IMR-90 (cell line): Measurements from ENCODE around the gene MOCOS. TPM values are rescaled to one million over a fixed set of nuclear protein-coding genes. Genes with fewer than 3 reads are reported as not detected.
A peak's percentile ranks its signal among the peaks of the same experiment; 100 is the strongest.

Experiments used
- ATAC-seq: fragments of 200-7000 bp; cut with Tn5 transposase; 2 replicates; pipeline ENCODE4 v1.9.1; 2020; ENCODE audit warnings: low read depth, mild to moderate bottlenecking, moderate library complexity
- BruUV-seq: library from RNA; stranded (reverse); fragments of 400-500 nt; replicated peaks from 2 replicates; lab custom pipeline; 2021; lab: Mats Ljungman, UMichigan
- CTCF ChIA-PET: fragments of 300-600 bp; formaldehyde crosslinking; extraction: SDS; loops from one replicate; lab custom pipeline; 2021; ENCODE audit warnings: antibody characterized with exemption; lab: Yijun Ruan, JAX
- POLR2A ChIA-PET: fragments of 300-600 bp; sonication (Branson Sonifier 250); formaldehyde crosslinking; loops from one replicate; lab custom pipeline; 2022; ENCODE audit warnings: antibody characterized with exemption; ENCODE audit not compliant: unreplicated experiment; lab: Charles Lee
- DNase-seq: peaks from one replicate; pipeline ENCODE4 v3.0.0; 2013
- H2AFZ ChIP-seq: replicated peaks from 2 replicates; pipeline ENCODE3; 2013; ENCODE audit warnings: low read length, mild to moderate bottlenecking; ENCODE audit not compliant: poor library complexity
- H2AK5ac ChIP-seq: 2 replicates; pipeline ENCODE4 v1.6.1; 2013; ENCODE audit warnings: low read depth, low read length, inconsistent platforms
- H2AK9ac ChIP-seq: replicated peaks from 2 replicates; pipeline ENCODE3; 2013; ENCODE audit warnings: mild to moderate bottlenecking, low read depth, low read length, moderate library complexity; ENCODE audit not compliant: poor library complexity
- H2BK120ac ChIP-seq: 2 replicates; pipeline ENCODE4 v1.6.1; 2013; ENCODE audit warnings: low read depth, low read length, inconsistent platforms
- H2BK15ac ChIP-seq: 3 replicates; pipeline ENCODE4 v1.6.1; 2013; ENCODE audit warnings: low read depth, low read length, inconsistent platforms
- H2BK20ac ChIP-seq: 2 replicates; pipeline ENCODE4 v1.6.1; 2013; ENCODE audit warnings: low read depth, mild to moderate bottlenecking, inconsistent platforms, low read length, moderate library complexity
- H2BK5ac ChIP-seq: 2 replicates; pipeline ENCODE4 v1.6.1; 2013; ENCODE audit warnings: mild to moderate bottlenecking, low read depth, low read length, inconsistent platforms; ENCODE audit not compliant: poor library complexity, severe bottlenecking
- H3K14ac ChIP-seq: replicated peaks from 2 replicates; pipeline ENCODE4 v1.6.1; 2013; ENCODE audit warnings: low read depth, low read length, inconsistent platforms
- H3K18ac ChIP-seq: 2 replicates; pipeline ENCODE4 v1.6.1; 2013; ENCODE audit warnings: low read depth, low read length, control low read depth
- H3K23ac ChIP-seq: 2 replicates; pipeline ENCODE4 v1.6.1; 2013; ENCODE audit warnings: low read depth, low read length, inconsistent platforms
- H3K27ac ChIP-seq: 2 replicates; pipeline ENCODE4 v1.5.1; 2013; ENCODE audit warnings: mild to moderate bottlenecking, control low read depth, low read length; ENCODE audit not compliant: insufficient read depth
- H3K27me3 ChIP-seq: 2 replicates; pipeline ENCODE4 v1.6.1; 2013; ENCODE audit warnings: low read length; ENCODE audit not compliant: control insufficient read depth, insufficient read depth
- H3K36me3 ChIP-seq: 2 replicates; pipeline ENCODE4 v1.6.1; 2013; ENCODE audit warnings: low read length, mixed read lengths; ENCODE audit not compliant: control insufficient read depth, insufficient read depth
- H3K4ac ChIP-seq: 2 replicates; pipeline ENCODE4 v1.6.1; 2013; ENCODE audit warnings: low read depth, low read length, inconsistent platforms
- H3K4me1 ChIP-seq: 2 replicates; pipeline ENCODE4 v1.6.1; 2013; ENCODE audit warnings: low read length, mixed read lengths; ENCODE audit not compliant: control insufficient read depth, insufficient read depth
- H3K4me2 ChIP-seq: 2 replicates; pipeline ENCODE4 v1.6.1; 2013; ENCODE audit warnings: low read depth, mild to moderate bottlenecking, control low read depth, low read length, moderate library complexity
- H3K4me3 ChIP-seq: 2 replicates; pipeline ENCODE4 v1.5.1; 2013; ENCODE audit warnings: low read depth, mild to moderate bottlenecking, control low read depth, low read length, moderate library complexity; ENCODE audit not compliant: insufficient read depth
- H3K56ac ChIP-seq: 2 replicates; pipeline ENCODE4 v1.6.1; 2013; ENCODE audit warnings: low read length, inconsistent platforms; ENCODE audit not compliant: insufficient read depth; ENCODE audit errors: extremely low read depth
- H3K79me1 ChIP-seq, 2 experiments: 2 replicates each; pipeline ENCODE4 v1.6.1; 2013; ENCODE audit warnings: low read length in 2 of 2, inconsistent platforms in 1 of 2, low read depth in 1 of 2
- H3K9ac ChIP-seq: 2 replicates; pipeline ENCODE4 v1.6.1; 2013; ENCODE audit warnings: low read depth, low read length, control low read depth
- H3K9me1 ChIP-seq: 2 replicates; pipeline ENCODE4 v1.6.1; 2013; ENCODE audit warnings: low read length, inconsistent platforms; ENCODE audit not compliant: insufficient read depth
- H3K9me3 ChIP-seq: 2 replicates; pipeline ENCODE4 v1.6.1; 2013; ENCODE audit warnings: low read length; ENCODE audit not compliant: control insufficient read depth, insufficient read depth
- H4K20me1 ChIP-seq: 2 replicates; pipeline ENCODE4 v1.6.1; 2013; ENCODE audit warnings: low read length, inconsistent platforms; ENCODE audit not compliant: insufficient read depth
- H4K5ac ChIP-seq: 2 replicates; pipeline ENCODE4 v1.6.1; 2013; ENCODE audit warnings: mild to moderate bottlenecking, low read depth, low read length, control low read depth
- H4K8ac ChIP-seq, 2 experiments: 2 replicates each; pipeline ENCODE4 v1.6.1; 2013; ENCODE audit warnings: low read depth in 2 of 2, low read length in 2 of 2, control low read depth in 1 of 2, inconsistent platforms in 1 of 2
- H4K91ac ChIP-seq: 2 replicates; pipeline ENCODE4 v1.6.1; 2013; ENCODE audit warnings: low read depth, low read length, inconsistent platforms; ENCODE audit not compliant: insufficient read depth
- BHLHE40 ChIP-seq: fragments of 150-350 bp; IDR thresholded peaks from 2 replicates; pipeline ENCODE4 v1.6.1; 2016; ENCODE audit warnings: mild to moderate bottlenecking, low read depth, low read length
- CEBPB ChIP-seq: IDR thresholded peaks from 2 replicates; pipeline ENCODE4 v1.6.1; 2012; ENCODE audit warnings: low read depth, low read length, improper control_type of control experiment
- CHD1 ChIP-seq: IDR thresholded peaks from 2 replicates; pipeline ENCODE4 v1.6.1; 2012; ENCODE audit warnings: low read depth, low read length, improper control_type of control experiment
- FOS ChIP-seq: fragments of 150-350 bp; IDR thresholded peaks from 2 replicates; pipeline ENCODE4 v1.6.1; 2016; ENCODE audit warnings: low read depth, low read length
- MAZ ChIP-seq: IDR thresholded peaks from 2 replicates; pipeline ENCODE4 v1.6.1; 2012; ENCODE audit warnings: low read depth, mild to moderate bottlenecking, low read length, improper control_type of control experiment, moderate library complexity, borderline replicate concordance
- MXI1 ChIP-seq: IDR thresholded peaks from 2 replicates; pipeline ENCODE4 v1.6.1; 2012; ENCODE audit warnings: low read depth, mild to moderate bottlenecking, low read length, moderate library complexity, borderline replicate concordance
- NFE2L2 ChIP-seq: fragments of 150-350 bp; IDR thresholded peaks from 2 replicates; pipeline ENCODE4 v1.6.1; 2016; ENCODE audit warnings: low read depth, mild to moderate bottlenecking, low read length
- POLR2A ChIP-seq: IDR thresholded peaks from 2 replicates; pipeline ENCODE4 v1.6.1; 2012; ENCODE audit warnings: mild to moderate bottlenecking, low read depth, low read length
- RAD21 ChIP-seq: IDR thresholded peaks from 2 replicates; pipeline ENCODE4 v1.6.1; 2012; ENCODE audit warnings: low read length, improper control_type of control experiment
- RFX5 ChIP-seq: IDR thresholded peaks from 2 replicates; pipeline ENCODE4 v1.8.0; 2012; ENCODE audit warnings: low read depth, mild to moderate bottlenecking, low read length, moderate library complexity
- SMC3 ChIP-seq: fragments of 150-350 bp; IDR thresholded peaks from 2 replicates; pipeline ENCODE4 v1.6.1; 2016; ENCODE audit warnings: low read depth, mild to moderate bottlenecking, antibody characterized with exemption, low read length, moderate library complexity
- WGBS, 2 experiments: methylation state at CpG; one replicate each; pipeline versions ENCODE4 v1.1.5 to v1.1.7; 2013; ENCODE audit warnings: missing lambda C conversion rate in 2 of 2; ENCODE audit not compliant: insufficient read length in 1 of 2; ENCODE audit errors: extremely low coverage in 2 of 2; 5-methylcytosine and 5-hydroxymethylcytosine counted together
- dilution Hi-C: fragments of 300-500 bp; cut with HindIII; formaldehyde crosslinking; loops from one replicate; pipeline ENCODE4 v1.14.3; 2018; ENCODE audit warnings: low sequenced_read_pairs; ENCODE audit not compliant: unreplicated experiment
- in situ Hi-C: fragments of 300-500 bp; cut with MboI; formaldehyde crosslinking; loops from 3 replicates; pipeline ENCODE4 v1.14.3; 2019; ENCODE audit warnings: low sequenced_read_pairs, inconsistent platforms, mixed read lengths
- intact Hi-C: fragments of 100-400 bp; cut with micrococcal nuclease; formaldehyde crosslinking; loops from 2 replicates; pipeline ENCODE4 v1.10.0; 2022
- polyA plus RNA-seq, 3 experiments: library from polyadenylated mRNA; depleted of rRNA; stranded (reverse); fragments of >200 nt; gene quantifications; 2 replicates each; pipeline ENCODE4 v1.2.3, GENCODE V29; 2012; ENCODE audit warnings: low replicate concordance in 1 of 3
- total RNA-seq: library from RNA; depleted of rRNA; stranded (reverse); fragments of >200 nt; gene quantifications from 2 replicates; pipeline ENCODE4 v1.2.3, GENCODE V29; 2012
- TF ChIP-seq, protein P1 (sequence below): fragments of 150-350 bp; IDR thresholded peaks from 2 replicates; pipeline ENCODE4 v1.6.1; 2017; ENCODE audit warnings: mild to moderate bottlenecking, antibody characterized with exemption, low read length, low read depth
- TF ChIP-seq, protein P2 (sequence below): conservative IDR thresholded peaks from 2 replicates; pipeline ENCODE4 v1.5.1; 2012; ENCODE audit warnings: mild to moderate bottlenecking, low read depth, low read length, improper control_type of control experiment
- TF ChIP-seq, protein P3 (sequence below): fragments of 150-350 bp; IDR thresholded peaks from 2 replicates; pipeline ENCODE4 v1.6.1; 2016; ENCODE audit warnings: low read depth, mild to moderate bottlenecking, low read length, moderate library complexity, borderline replicate concordance

MOCOS gene
- total and polyA plus RNA-seq, 2 of the 4 experiments (the other 2 are of a cell fraction) = 1.1 to 2.2 TPM

DNA sequence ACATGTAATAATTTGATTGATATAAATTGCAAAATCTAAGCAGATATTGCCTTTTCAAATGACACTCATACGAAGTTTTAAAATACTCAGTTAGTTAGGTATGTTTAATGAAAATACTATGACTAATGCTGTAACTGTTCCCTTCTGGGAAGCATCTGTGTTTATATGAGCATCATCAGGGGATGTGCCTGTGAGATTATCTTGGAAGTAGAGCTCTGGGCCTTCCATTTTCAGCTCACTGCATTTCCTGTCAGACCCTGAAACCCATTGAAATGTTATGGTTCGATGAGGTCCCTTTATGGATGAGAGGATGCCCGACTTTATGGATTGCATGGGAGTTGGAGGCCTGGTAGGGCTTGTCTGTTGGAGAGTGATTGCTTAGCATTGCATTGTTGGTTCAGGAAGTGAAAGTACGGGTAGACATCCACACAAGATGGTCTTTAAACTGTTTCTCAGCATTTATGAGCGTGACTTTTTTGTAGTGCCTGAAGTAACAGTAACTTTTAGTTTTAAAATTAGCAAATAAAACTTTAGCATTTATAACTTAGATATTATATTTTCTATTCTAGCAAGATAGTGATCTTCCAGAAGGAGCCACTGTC, 28.9 kb upstream of the MOCOS start:
- no peak overlapping the region for H3K4me3 ChIP-seq
- H4K8ac ChIP-seq = peak overlapping the region; percentile 4 to 97
- peak overlapping the region; percentile 96 for H3K4ac ChIP-seq
- H3K79me1 ChIP-seq = peaks cover 15 to 47% of the 10 kb centered on the region in 2 experiments; a peak in 3 of 4 replicates
- peak overlapping the region; percentile 97 for H2BK20ac ChIP-seq
- no peaks in the 10 kb centered on the region for H3K27me3 ChIP-seq
- peak overlapping the region; percentile 80 for H2AFZ ChIP-seq
- peak overlapping the region; percentile 88 for H2AK9ac ChIP-seq
- peak; percentile 94 for DNase-seq
- H3K9me3 ChIP-seq = no peaks in the 10 kb centered on the region
- H2BK15ac ChIP-seq = peak overlapping the region; percentile 99; the same call in 2 of the 3 replicates
- intact Hi-C loops (loop anchor here (1.0 kb wide), 1 partner anchor 29 kb away; the partner anchor contains the start of genes ELP2 and SLC39A6), in situ Hi-C loops (no loop called here), dilution Hi-C loops (no loop called here)
- peak overlapping the region; percentile 23; the same call in 1 of the 2 replicates for H3K9ac ChIP-seq
- ChIA-PET POLR2A (no interaction called here), CTCF (interaction anchor here (0.6 kb wide), 1 partner anchor 63 kb away, joined by 3 read pairs; no protein-coding TSS in a partner anchor)
- peak overlapping the region; percentile 85 for H3K27ac ChIP-seq
- no peaks in the 10 kb centered on the region for H4K20me1 ChIP-seq
- H2AK5ac ChIP-seq = peak overlapping the region; percentile 86
- H4K5ac ChIP-seq = peak overlapping the region; percentile 100
- peak overlapping the region; percentile 99 for H3K18ac ChIP-seq
- peak overlapping the region; percentile 100 for H2BK5ac ChIP-seq
- no TSS peak for BruUV-seq
- peak; percentile 80 for ATAC-seq
- H3K4me2 ChIP-seq = peak overlapping the region; percentile 85
- peaks cover 3% of the 10 kb centered on the region for H3K9me1 ChIP-seq
- H2BK120ac ChIP-seq = peak overlapping the region; percentile 98
- no CpG with 5 or more reads among the region's 5 CpGs for WGBS, 2 experiments
- peak overlapping the region; percentile 79 for H3K56ac ChIP-seq
- H3K4me1 ChIP-seq = peaks cover 18% of the 10 kb centered on the region
- H3K36me3 ChIP-seq = peaks cover 32% of the 10 kb centered on the region
- peak overlapping the region; percentile 95 for H3K23ac ChIP-seq
- peak overlapping the region; percentile 80 for H4K91ac ChIP-seq
- H3K14ac ChIP-seq = peak overlapping the region; percentile 90
- TF ChIP-seq FOS = peak; percentile 90
- TF ChIP-seq POLR2A = no peak
- TF ChIP-seq, protein P1, sequence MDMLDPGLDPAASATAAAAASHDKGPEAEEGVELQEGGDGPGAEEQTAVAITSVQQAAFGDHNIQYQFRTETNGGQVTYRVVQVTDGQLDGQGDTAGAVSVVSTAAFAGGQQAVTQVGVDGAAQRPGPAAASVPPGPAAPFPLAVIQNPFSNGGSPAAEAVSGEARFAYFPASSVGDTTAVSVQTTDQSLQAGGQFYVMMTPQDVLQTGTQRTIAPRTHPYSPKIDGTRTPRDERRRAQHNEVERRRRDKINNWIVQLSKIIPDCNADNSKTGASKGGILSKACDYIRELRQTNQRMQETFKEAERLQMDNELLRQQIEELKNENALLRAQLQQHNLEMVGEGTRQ = no peak
- TF ChIP-seq RAD21 = peak; percentile 17; the same call in 1 of the 2 replicates
- no peak for TF ChIP-seq RFX5
- TF ChIP-seq, protein P2, sequence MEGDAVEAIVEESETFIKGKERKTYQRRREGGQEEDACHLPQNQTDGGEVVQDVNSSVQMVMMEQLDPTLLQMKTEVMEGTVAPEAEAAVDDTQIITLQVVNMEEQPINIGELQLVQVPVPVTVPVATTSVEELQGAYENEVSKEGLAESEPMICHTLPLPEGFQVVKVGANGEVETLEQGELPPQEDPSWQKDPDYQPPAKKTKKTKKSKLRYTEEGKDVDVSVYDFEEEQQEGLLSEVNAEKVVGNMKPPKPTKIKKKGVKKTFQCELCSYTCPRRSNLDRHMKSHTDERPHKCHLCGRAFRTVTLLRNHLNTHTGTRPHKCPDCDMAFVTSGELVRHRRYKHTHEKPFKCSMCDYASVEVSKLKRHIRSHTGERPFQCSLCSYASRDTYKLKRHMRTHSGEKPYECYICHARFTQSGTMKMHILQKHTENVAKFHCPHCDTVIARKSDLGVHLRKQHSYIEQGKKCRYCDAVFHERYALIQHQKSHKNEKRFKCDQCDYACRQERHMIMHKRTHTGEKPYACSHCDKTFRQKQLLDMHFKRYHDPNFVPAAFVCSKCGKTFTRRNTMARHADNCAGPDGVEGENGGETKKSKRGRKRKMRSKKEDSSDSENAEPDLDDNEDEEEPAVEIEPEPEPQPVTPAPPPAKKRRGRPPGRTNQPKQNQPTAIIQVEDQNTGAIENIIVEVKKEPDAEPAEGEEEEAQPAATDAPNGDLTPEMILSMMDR = no peak
- TF ChIP-seq MAZ = no peak; the same call in 1 of the 2 replicates
- TF ChIP-seq NFE2L2 = no peak
- TF ChIP-seq CHD1 = no peak
- 0 out of 2 replicates have a peak, but pooled peaks have one; percentile 3 for TF ChIP-seq SMC3
- TF ChIP-seq BHLHE40 = no peak; the same call in 1 of the 2 replicates
- TF ChIP-seq, protein P3, sequence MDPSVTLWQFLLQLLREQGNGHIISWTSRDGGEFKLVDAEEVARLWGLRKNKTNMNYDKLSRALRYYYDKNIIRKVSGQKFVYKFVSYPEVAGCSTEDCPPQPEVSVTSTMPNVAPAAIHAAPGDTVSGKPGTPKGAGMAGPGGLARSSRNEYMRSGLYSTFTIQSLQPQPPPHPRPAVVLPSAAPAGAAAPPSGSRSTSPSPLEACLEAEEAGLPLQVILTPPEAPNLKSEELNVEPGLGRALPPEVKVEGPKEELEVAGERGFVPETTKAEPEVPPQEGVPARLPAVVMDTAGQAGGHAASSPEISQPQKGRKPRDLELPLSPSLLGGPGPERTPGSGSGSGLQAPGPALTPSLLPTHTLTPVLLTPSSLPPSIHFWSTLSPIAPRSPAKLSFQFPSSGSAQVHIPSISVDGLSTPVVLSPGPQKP = no peak
- peak; percentile 45; the same call in 1 of the 2 replicates for TF ChIP-seq MXI1
- TF ChIP-seq CEBPB = peak; percentile 81
